Omental fat pad (tissue), 4 donors: ENCODE measurements around the gene PI4K2A. TPM values are rescaled to one million over a fixed set of nuclear protein-coding genes. Genes with fewer than 3 reads are reported as not detected.

Experiments used
- ATAC-seq: fragments of 150-250 bp; one replicate; pipeline ENCODE4 v1.9.1; 2016; ENCODE audit warnings: mild to moderate bottlenecking, moderate library complexity; ENCODE audit not compliant: low FRiP score
- DNase-seq: peaks from one replicate; pipeline ENCODE4 v3.0.0-alpha.2; 2019; ENCODE audit warnings: low spot score
- CTCF ChIP-seq, 3 donors: fragments of 450-650 bp; IDR thresholded peaks; one replicate each; pipeline ENCODE4 v1.5.1; 2016 to 2017; ENCODE audit warnings: antibody characterized with exemption in 3 of 3, mild to moderate bottlenecking in 3 of 3, moderate library complexity in 2 of 3
- total RNA-seq, 4 donors: library from RNA; depleted of rRNA; stranded (reverse); fragments of >200 nt; gene quantifications; one replicate each; pipeline ENCODE4 v1.1.0, GENCODE V29; 2016

The PI4K2A gene
- total RNA-seq, 4 donors from 2014 or later: 11.7 to 33.9 (median 17.8) TPM

- DNase-seq (no peak), ATAC-seq (peak; percentile 89)
- peak in 1 of 3 donors; percentile 8 for TF ChIP-seq CTCF (IDR thresholded peaks at IDR 0.05)
These were observed 61.1 kb downstream of the PI4K2A start for GRCh38 chr10:97701438-97702069.

- TF ChIP-seq CTCF (IDR thresholded peaks at IDR 0.05): no peak
- ATAC-seq: no peak
These were observed 63.1 kb downstream of the PI4K2A start for GRCh38 chr10:97703398-97704067.

GRCh38 chr10:97704341-97704740 is 63.9 kb downstream of the PI4K2A start:
- no peak for TF ChIP-seq CTCF (IDR thresholded peaks at IDR 0.05)
- DNase-seq: no peak
- no peak for ATAC-seq

More at GRCh38 chr10:97703398-97704067, 63.1 kb downstream of the PI4K2A start:
- no peak for DNase-seq

- DNase-seq (no peak), ATAC-seq (no peak)
- no peak for TF ChIP-seq CTCF (IDR thresholded peaks at IDR 0.05)
These were observed 64.7 kb downstream of the PI4K2A start for GRCh38 chr10:97705006-97705670.

GRCh38 chr10:97707134-97707861 is 66.8 kb downstream of the PI4K2A start:
- DNase-seq (no peak), ATAC-seq (peak; percentile 39)
- no peak for TF ChIP-seq CTCF (IDR thresholded peaks at IDR 0.05)

- no peak for TF ChIP-seq CTCF (IDR thresholded peaks at IDR 0.05)
- no peak for DNase-seq
- no peak for ATAC-seq
These were observed 67.7 kb downstream of the PI4K2A start for GRCh38 chr10:97708167-97708566.
